Calu3 (cell line): ENCODE data around the gene GRAMD1B. TPM values are rescaled to one million over a fixed set of nuclear protein-coding genes. Genes with fewer than 3 reads are reported as not detected.

Experiments
- BruUV-seq: library from RNA; stranded (reverse); fragments of 400-500 nt; replicated peaks from 2 replicates; lab custom pipeline; 2021; lab: Mats Ljungman, UMichigan
- CTCF ChIA-PET: fragments of 300-600 bp; sonication (Branson Sonifier 250); formaldehyde crosslinking; loops from one replicate; lab custom pipeline; 2022; ENCODE audit warnings: antibody characterized with exemption; lab: Charles Lee
- DNase-seq: peaks from one replicate; pipeline ENCODE4 v3.0.0; 2022
- H3K27ac Mint-ChIP-seq: one replicate; pipeline ENCODE4 v1.8.0; 2022; ENCODE audit warnings: mixed read lengths; ENCODE audit not compliant: unreplicated experiment
- H3K27me3 Mint-ChIP-seq: one replicate; pipeline ENCODE4 v1.8.0; 2022; ENCODE audit warnings: mixed read lengths; ENCODE audit not compliant: unreplicated experiment
- H3K36me3 Mint-ChIP-seq: one replicate; pipeline ENCODE4 v1.8.0; 2022; ENCODE audit warnings: mild to moderate bottlenecking, moderate library complexity, mixed read lengths; ENCODE audit not compliant: insufficient read depth, unreplicated experiment
- H3K4me1 Mint-ChIP-seq: one replicate; pipeline ENCODE4 v1.8.0; 2022; ENCODE audit warnings: mild to moderate bottlenecking, low read depth, mixed read lengths; ENCODE audit not compliant: unreplicated experiment
- H3K4me3 Mint-ChIP-seq: one replicate; pipeline ENCODE4 v1.8.0; 2022; ENCODE audit warnings: mild to moderate bottlenecking, low read depth, moderate library complexity, mixed read lengths; ENCODE audit not compliant: unreplicated experiment
- H3K9me3 Mint-ChIP-seq: one replicate; pipeline ENCODE4 v1.8.0; 2022; ENCODE audit warnings: low read depth, mixed read lengths; ENCODE audit not compliant: unreplicated experiment
- CTCF ChIP-seq: fragments of 200-600 bp; IDR thresholded peaks from one replicate; pipeline ENCODE4 v1.8.0; 2022; ENCODE audit warnings: antibody characterized with exemption; ENCODE audit not compliant: unreplicated experiment
- intact Hi-C: fragments of 100-400 bp; cut with micrococcal nuclease; formaldehyde crosslinking; loops from one replicate; pipeline ENCODE4 v1.10.0; 2022; ENCODE audit not compliant: unreplicated experiment
- total RNA-seq: library from RNA; stranded (reverse); gene quantifications from 2 replicates; pipeline ENCODE4 v1.2.3, GENCODE V29; 2022

Gene GRAMD1B
- total RNA-seq, 1 experiment from 2014 or later: 5.9 TPM

GRCh38 chr11:123487157-123487744, 57.2 kb downstream of the GRAMD1B start:
- Mint-ChIP-seq H3K9me3 (no peaks in the 10 kb centered on the region), H3K4me3 (no peak overlapping the region), H3K27me3 (peaks cover 37% of the 10 kb centered on the region), H3K4me1 (no peaks in the 10 kb centered on the region), H3K36me3 (no peaks in the 10 kb centered on the region), H3K27ac (no peak overlapping the region)
- TF ChIP-seq CTCF: no peak
- BruUV-seq: no TSS peak
- intact Hi-C loops: no loop called here
- no peak for DNase-seq
- CTCF ChIA-PET: interaction anchor here (0.6 kb wide), 1 partner anchor 8 kb away, joined by 4 read pairs; no protein-coding TSS in a partner anchor

DNA sequence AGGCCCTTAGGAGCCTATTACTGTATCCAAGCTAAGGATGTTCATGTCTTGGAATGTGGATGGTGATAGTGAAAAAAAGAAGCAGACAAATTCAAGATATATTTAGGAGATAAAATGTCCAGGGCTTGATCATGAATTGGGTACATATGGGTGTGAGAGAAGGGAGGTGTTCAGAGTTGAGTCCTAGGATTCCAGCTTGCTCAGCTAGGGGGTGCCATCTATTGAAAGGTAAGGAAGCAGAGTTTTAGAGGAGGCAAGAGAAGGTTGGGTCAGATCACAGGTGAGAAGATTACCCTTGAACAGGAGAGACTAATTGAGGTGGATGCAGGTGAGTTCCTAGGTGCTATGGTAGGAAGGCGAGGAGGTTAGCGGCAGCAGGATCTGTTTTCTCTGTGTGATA, 60.5 kb downstream of the GRAMD1B start:
- Mint-ChIP-seq H3K27ac (no peak overlapping the region), H3K4me1 (no peaks in the 10 kb centered on the region), H3K4me3 (no peak overlapping the region), H3K27me3 (peaks cover 36% of the 10 kb centered on the region), H3K36me3 (no peaks in the 10 kb centered on the region), H3K9me3 (no peaks in the 10 kb centered on the region)
- intact Hi-C loops: no loop called here
- CTCF ChIA-PET: no interaction called here
- TF ChIP-seq CTCF: no peak
- BruUV-seq: no TSS peak
- DNase-seq: no peak

GRCh38 chr11:123491241-123491640, 61.2 kb downstream of the GRAMD1B start:
- no peak overlapping the region for H3K4me3 Mint-ChIP-seq
- H3K9me3 Mint-ChIP-seq: no peaks in the 10 kb centered on the region
- no peak for DNase-seq
- no peaks in the 10 kb centered on the region for H3K36me3 Mint-ChIP-seq
- peaks cover 43% of the 10 kb centered on the region for H3K27me3 Mint-ChIP-seq
- H3K27ac Mint-ChIP-seq: no peak overlapping the region
- no peaks in the 10 kb centered on the region for H3K4me1 Mint-ChIP-seq
- no peak for TF ChIP-seq CTCF
- BruUV-seq: no TSS peak
- CTCF ChIA-PET: interaction anchor here (0.6 kb wide), 1 partner anchor 1697 kb away, joined by 3 read pairs; no protein-coding TSS in a partner anchor
- intact Hi-C loops: no loop called here

DNA sequence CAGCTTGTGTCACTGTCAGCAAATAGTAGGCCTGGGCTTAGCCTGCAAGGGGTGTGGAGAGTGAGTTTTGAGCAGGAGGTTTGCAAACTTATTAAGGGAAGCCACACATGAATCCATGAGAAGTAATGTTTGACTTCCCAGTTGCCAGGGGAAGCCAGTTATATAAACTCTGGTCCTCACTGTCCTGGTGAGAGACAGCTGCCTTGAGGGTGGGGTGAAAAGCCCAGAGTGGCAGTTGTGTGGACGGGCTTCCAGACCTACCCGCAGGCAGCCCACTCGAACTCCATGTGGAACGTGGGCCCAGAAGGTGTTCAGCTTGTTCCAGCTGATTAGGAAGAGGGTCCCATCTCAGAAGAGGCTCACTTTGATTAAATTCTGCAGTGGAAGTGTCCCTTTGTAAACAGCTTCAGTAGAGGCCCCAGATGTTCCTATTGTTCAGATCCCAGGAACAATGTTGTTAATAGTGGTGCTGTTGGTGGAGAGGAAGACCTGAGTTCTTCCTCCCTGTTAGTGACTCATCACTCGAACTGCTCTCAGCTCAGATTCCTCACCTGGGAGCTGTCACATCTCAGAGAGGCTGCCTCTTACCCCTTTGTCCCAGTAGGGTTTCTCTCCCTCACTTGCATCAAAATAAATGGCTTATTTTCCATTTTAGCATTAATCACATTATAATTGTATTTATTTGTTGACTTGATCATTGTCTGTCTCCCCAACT, 63.4 kb downstream of the GRAMD1B start:
- Mint-ChIP-seq H3K36me3 (no peaks in the 10 kb centered on the region), H3K4me1 (no peaks in the 10 kb centered on the region), H3K27me3 (peaks cover 54% of the 10 kb centered on the region), H3K4me3 (no peak overlapping the region), H3K9me3 (no peaks in the 10 kb centered on the region), H3K27ac (no peak overlapping the region)
- DNase-seq: no peak
- CTCF ChIA-PET: interaction anchor here (0.6 kb wide), 1 partner anchor 154 kb away, joined by 3 read pairs; no protein-coding TSS in a partner anchor
- no TSS peak for BruUV-seq
- TF ChIP-seq CTCF: no peak
- intact Hi-C loops: no loop called here
